Measurements from ENCODE around the gene FBXL16. TPM values are rescaled to one million over a fixed set of nuclear protein-coding genes. Genes with fewer than 3 reads are reported as not detected.

Gene FBXL16
- total and polyA plus RNA-seq, 2 experiments from 2014 or later: 8.9 to 12.6 TPM

- TF ChIP-seq CTCF (conservative IDR thresholded peaks at IDR 0.05; ENCODE audit: low read depth in 2 of 2) (peak; percentile 22 to 33; a peak in 2 of 4 replicates), EZH2phosphoT487 (IDR thresholded peaks at IDR 0.05; ENCODE audit: unreplicated experiment) (no peak), CREB1 (CRISPR knock-in tag; IDR thresholded peaks at IDR 0.05; ENCODE audit: low read depth) (no peak)
Measured at GRCh38 chr16:719815-720446, 14.3 kb upstream of the FBXL16 start (continued).

- no peak overlapping the region for H3K4me3 ChIP-seq
- peaks cover 13% of the 10 kb centered on the region; the same call in 2 of the 3 replicates for H3K4me1 Mint-ChIP-seq
- DNase-seq (ENCODE audit: low spot score): no peak
- no peak for TF ChIP-seq ZNF331 (CRISPR knock-in tag; IDR thresholded peaks at IDR 0.05; ENCODE audit: low read depth)
- no peak for TF ChIP-seq EZH2phosphoT487 (IDR thresholded peaks at IDR 0.05; ENCODE audit: unreplicated experiment)
- no peak for TF ChIP-seq STAT1 (IDR thresholded peaks at IDR 0.05; ENCODE audit: unreplicated experiment)
- peaks cover 12% of the 10 kb centered on the region; the same call in 1 of the 2 replicates for H3K4me1 ChIP-seq (ENCODE audit: insufficient read depth)
- ATAC-seq: no peak
- no peak overlapping the region for H2AFZ ChIP-seq
- H3K4me2 ChIP-seq: no peak overlapping the region
- no peaks in the 10 kb centered on the region for H4K20me1 ChIP-seq (replicated peaks; ENCODE audit: insufficient read depth)
- H3K79me2 ChIP-seq (replicated peaks; ENCODE audit: insufficient read depth): no peaks in the 10 kb centered on the region
- H3K9me2 ChIP-seq (ENCODE audit: insufficient read depth): no peaks in the 10 kb centered on the region
- H3K36me3 ChIP-seq (ENCODE audit: insufficient read depth): no peaks in the 10 kb centered on the region
- no peaks in the 10 kb centered on the region for H3F3A ChIP-seq (replicated peaks; ENCODE audit: low read depth)
- H3K27me3 ChIP-seq (ENCODE audit: insufficient read depth): peaks cover 34% of the 10 kb centered on the region
- H3K4me3 Mint-ChIP-seq: peak overlapping the region; percentile 51
- no peaks in the 10 kb centered on the region for H3K9me3 Mint-ChIP-seq
- H3K36me3 Mint-ChIP-seq (ENCODE audit: low read depth): no peaks in the 10 kb centered on the region
- 0 out of 2 replicates have a peak overlapping the region, but pooled peaks have one; percentile 38 for H3K27ac Mint-ChIP-seq
- H3K27ac ChIP-seq (ENCODE audit: low read depth): no peak overlapping the region
- peaks cover 31% of the 10 kb centered on the region for H3K27me3 Mint-ChIP-seq (ENCODE audit: insufficient read depth, low read depth, poor library complexity)
Measured at GRCh38 chr16:718922-719321, 13.3 kb upstream of the FBXL16 start.

- Mint-ChIP-seq H3K27ac (no peak overlapping the region), H3K27me3 (ENCODE audit: insufficient read depth, low read depth, poor library complexity) (peaks cover 33% of the 10 kb centered on the region)
- TF ChIP-seq CREB1 (CRISPR knock-in tag; IDR thresholded peaks at IDR 0.05; ENCODE audit: low read depth) (no peak), ZNF462 (CRISPR knock-in tag; IDR thresholded peaks at IDR 0.05) (no peak), STAT1 (IDR thresholded peaks at IDR 0.05; ENCODE audit: unreplicated experiment) (no peak), ZNF331 (CRISPR knock-in tag; IDR thresholded peaks at IDR 0.05; ENCODE audit: low read depth) (no peak), ETS1 (IDR thresholded peaks at IDR 0.05) (no peak)
Measured at GRCh38 chr16:718389-718788, 12.8 kb upstream of the FBXL16 start.

More at GRCh38 chr16:718389-718788, 12.8 kb upstream of the FBXL16 start:
- Histone ChIP-seq H3K9me2 (ENCODE audit: insufficient read depth) (no peaks in the 10 kb centered on the region), H3K36me3 (ENCODE audit: insufficient read depth) (no peaks in the 10 kb centered on the region), H3K4me3 (no peak overlapping the region), H3F3A (replicated peaks; ENCODE audit: low read depth) (no peaks in the 10 kb centered on the region), H3K4me2 (no peak overlapping the region), H3K27me3 (ENCODE audit: insufficient read depth) (peaks cover 39% of the 10 kb centered on the region), H3K79me2 (replicated peaks; ENCODE audit: insufficient read depth) (no peaks in the 10 kb centered on the region), H3K27ac (ENCODE audit: low read depth) (no peak overlapping the region), H4K20me1 (replicated peaks; ENCODE audit: insufficient read depth) (no peaks in the 10 kb centered on the region), H2AFZ (no peak overlapping the region), H3K4me1 (ENCODE audit: insufficient read depth) (peaks cover 12% of the 10 kb centered on the region; the same call in 1 of the 2 replicates)
- peaks cover 13% of the 10 kb centered on the region; the same call in 2 of the 3 replicates for H3K4me1 Mint-ChIP-seq
- ATAC-seq (no peak), DNase-seq (ENCODE audit: low spot score) (no peak)
- no peaks in the 10 kb centered on the region for H3K9me3 Mint-ChIP-seq
- H3K36me3 Mint-ChIP-seq (ENCODE audit: low read depth): no peaks in the 10 kb centered on the region
- no peak overlapping the region for H3K4me3 Mint-ChIP-seq

Measured in GM23338 (cell line).